Measurements from ENCODE around the gene BORCS8.
A peak's percentile ranks its signal among the peaks of the same experiment; 100 is the strongest.

Gene BORCS8

GRCh38 chr19:19214159-19214490 is 22.2 kb upstream of the BORCS8 start:
- no peak for DNase-seq (ENCODE audit: low read depth in 4 of 4, low spot score in 1 of 4)

- DNase-seq (ENCODE audit: low read depth in 4 of 4, low spot score in 1 of 4) = no peak
Observed at GRCh38 chr19:19213426-19214158, 21.6 kb upstream of the BORCS8 start.

- DNase-seq (ENCODE audit: low read depth in 4 of 4, low spot score in 1 of 4) = no peak
Observed at GRCh38 chr19:19212916-19213315, 21.0 kb upstream of the BORCS8 start.

GRCh38 chr19:19211499-19212420 is 19.8 kb upstream of the BORCS8 start, which contains the start of gene NCAN:
NCAN (plus strand) TSS chr19:19211958; CDS start chr19:19216954, 4,996 bp downstream.
- no peak for DNase-seq (ENCODE audit: low read depth in 4 of 4, low spot score in 1 of 4)

- DNase-seq (ENCODE audit: low read depth in 4 of 4, low spot score in 1 of 4) = no peak
Observed at GRCh38 chr19:19209372-19209771, 17.4 kb upstream of the BORCS8 start.

GRCh38 chr19:19207637-19208572 is 16.0 kb upstream of the BORCS8 start:
- no peak for DNase-seq (ENCODE audit: low read depth in 4 of 4, low spot score in 1 of 4)

- DNase-seq (ENCODE audit: low read depth in 4 of 4, low spot score in 1 of 4) = no peak
Observed at GRCh38 chr19:19206938-19207337, 15.0 kb upstream of the BORCS8 start.

GRCh38 chr19:19205416-19206410 is 13.8 kb upstream of the BORCS8 start:
- DNase-seq (ENCODE audit: low read depth in 4 of 4, low spot score in 1 of 4) = no peak

- no peak for DNase-seq (ENCODE audit: low read depth in 4 of 4, low spot score in 1 of 4)
Observed at GRCh38 chr19:19204181-19204580, 12.2 kb upstream of the BORCS8 start.

- peak; percentile 86 to 92 (median 90) for DNase-seq (ENCODE audit: low read depth in 4 of 4, low spot score in 1 of 4)
Observed at GRCh38 chr19:19203012-19203856, 11.3 kb upstream of the BORCS8 start, which contains the start of gene NR2C2AP. NR2C2AP (minus strand) TSS chr19:19203414; CDS start chr19:19203060, 354 bp downstream.

- no peak for DNase-seq (ENCODE audit: low read depth in 4 of 4, low spot score in 1 of 4)
Observed at GRCh38 chr19:19202707-19203011, 10.7 kb upstream of the BORCS8 start.

- no peak for DNase-seq (ENCODE audit: low read depth in 4 of 4, low spot score in 1 of 4)
Observed at GRCh38 chr19:19201697-19202630, 10.0 kb upstream of the BORCS8 start.

- no peak for DNase-seq (ENCODE audit: low read depth in 4 of 4, low spot score in 1 of 4)
Observed at GRCh38 chr19:19193926-19194325, 2.0 kb upstream of the BORCS8 start.

- no peak for DNase-seq (ENCODE audit: low read depth in 4 of 4, low spot score in 1 of 4)
Observed at GRCh38 chr19:19192910-19193423, 1.0 kb upstream of the BORCS8 start.

GRCh38 chr19:19191768-19192077 is 229 bp downstream of the BORCS8 start:
- no peak for DNase-seq (ENCODE audit: low read depth in 4 of 4, low spot score in 1 of 4)

GRCh38 chr19:19186742-19187141 is 5.2 kb downstream of the BORCS8 start:
- DNase-seq (ENCODE audit: low read depth in 4 of 4, low spot score in 1 of 4) = no peak

- DNase-seq (ENCODE audit: low read depth in 4 of 4, low spot score in 1 of 4) = peak; percentile 27 to 50 (median 48)
Observed at GRCh38 chr19:19185853-19186740, 5.9 kb downstream of the BORCS8 start.

Measured in stimulated activated CD4-positive, alpha-beta T cell treated with anti-CD3 and anti-CD28 coated beads, Interleukin-1b, Interleukin-23, amount 100 ng/mL, for 24 hours (primary cell).